OCI-LY7 (cell line): ENCODE data around the gene CAPN14. TPM values are rescaled to one million over a fixed set of nuclear protein-coding genes. Genes with fewer than 3 reads are reported as not detected.

Experiments
- Bru-seq: library from RNA; stranded (reverse); fragments of 400-500 nt; gene quantifications from one replicate; lab custom pipeline; 2021; lab: Mats Ljungman, UMichigan
- BruChase-seq, 2 experiments: library from RNA; stranded (reverse); fragments of 400-500 nt; gene quantifications; one replicate each; lab custom pipeline; 2021; lab: Mats Ljungman, UMichigan
- BruUV-seq: library from RNA; stranded (reverse); fragments of 400-500 nt; replicated peaks from 2 replicates; lab custom pipeline; 2021; lab: Mats Ljungman, UMichigan
- CTCF ChIA-PET: fragments of 300-600 bp; sonication (Branson Sonifier 250); formaldehyde crosslinking; loops from one replicate; lab custom pipeline; 2022; ENCODE audit warnings: antibody characterized with exemption; ENCODE audit not compliant: unreplicated experiment; lab: Charles Lee
- POLR2A ChIA-PET: fragments of 300-600 bp; sonication (Branson Sonifier 250); formaldehyde crosslinking; loops from one replicate; lab custom pipeline; 2022; ENCODE audit warnings: antibody characterized with exemption; lab: Charles Lee
- DNase-seq: peaks from one replicate; pipeline ENCODE4 v3.0.0-alpha.2; 2015; ENCODE audit warnings: low spot score
- H2AFZ ChIP-seq: fragments of 200-600 bp; sonication (generic), shearing (Covaris generic); 2 replicates; pipeline ENCODE4 v1.6.1; 2014; ENCODE audit warnings: mild to moderate bottlenecking, antibody characterized with exemption, low read length, moderate library complexity
- H3K27ac ChIP-seq: fragments of 200-600 bp; sonication (generic); 2 replicates; pipeline ENCODE4 v1.5.1; 2014; ENCODE audit warnings: mixed run types, low read depth, mild to moderate bottlenecking, moderate library complexity, low read length, inconsistent platforms; ENCODE audit not compliant: poor library complexity, severe bottlenecking
- H3K36me3 ChIP-seq: fragments of 200-600 bp; sonication (generic); 2 replicates; pipeline ENCODE4 v1.6.1; 2014; ENCODE audit warnings: mild to moderate bottlenecking, antibody characterized with exemption, low read length, moderate library complexity, mixed read lengths; ENCODE audit not compliant: insufficient read depth
- H3K4me1 ChIP-seq: fragments of 200-600 bp; sonication (generic); 2 replicates; pipeline ENCODE4 v1.5.1; 2014; ENCODE audit warnings: mild to moderate bottlenecking, low read length; ENCODE audit not compliant: insufficient read depth, poor library complexity, severe bottlenecking
- H3K4me2 ChIP-seq: fragments of 200-600 bp; sonication (generic); 2 replicates; pipeline ENCODE4 v1.6.1; 2014; ENCODE audit warnings: mild to moderate bottlenecking, low read length
- H3K4me3 ChIP-seq: fragments of 200-600 bp; sonication (generic); 2 replicates; pipeline ENCODE4 v1.5.1; 2014; ENCODE audit warnings: mild to moderate bottlenecking, low read depth, low read length; ENCODE audit not compliant: poor library complexity, severe bottlenecking
- H3K79me2 ChIP-seq: fragments of 200-600 bp; sonication (generic); 2 replicates; pipeline ENCODE4 v1.6.1; 2016; ENCODE audit warnings: low read depth, mild to moderate bottlenecking, low read length, moderate library complexity, mixed read lengths; ENCODE audit not compliant: insufficient read depth
- H3K9me2 ChIP-seq: fragments of 200-600 bp; sonication (generic); 2 replicates; pipeline ENCODE4 v1.6.1; 2016; ENCODE audit warnings: mild to moderate bottlenecking, low read length, mixed read lengths; ENCODE audit not compliant: insufficient read depth
- H3K9me3 ChIP-seq: fragments of 200-600 bp; sonication (generic); 2 replicates; pipeline ENCODE4 v1.6.1; 2014; ENCODE audit warnings: mild to moderate bottlenecking, mixed run types, low read length, mixed read lengths
- H4K20me1 ChIP-seq: fragments of 200-600 bp; sonication (generic); 2 replicates; pipeline ENCODE4 v1.6.1; 2014; ENCODE audit warnings: mild to moderate bottlenecking, antibody characterized with exemption, low read length, moderate library complexity, mixed read lengths; ENCODE audit not compliant: insufficient read depth
- CTCF ChIP-seq: fragments of 200-600 bp; sonication (generic); conservative IDR thresholded peaks from 2 replicates; pipeline ENCODE4 v1.5.1; 2014; ENCODE audit warnings: mild to moderate bottlenecking, antibody characterized with exemption, low read length, moderate library complexity, mixed read lengths
- EZH2phosphoT487 ChIP-seq: fragments of 200-600 bp; sonication (generic); IDR thresholded peaks from 2 replicates; pipeline ENCODE4 v1.6.1; 2018; ENCODE audit warnings: low read depth, borderline replicate concordance, mild to moderate bottlenecking, mixed run types, antibody characterized with exemption, low read length, moderate library complexity, mixed read lengths
- intact Hi-C: fragments of 100-400 bp; cut with micrococcal nuclease; formaldehyde crosslinking; loops from one replicate; pipeline ENCODE4 v1.10.0; 2022; ENCODE audit not compliant: unreplicated experiment
- long read RNA-seq: library from polyadenylated mRNA; stranded (forward); transcript quantifications from one replicate; pipeline ENCODE4 v2.0.0, GENCODE V29; 2022
- total RNA-seq, 2 experiments: library from RNA; depleted of rRNA in 1 of 2; stranded (reverse); fragments of >200 nt in 1 of 2; shearing (Covaris generic) in 1 of 2; gene quantifications; 2 replicates each; pipeline ENCODE4 v1.2.3, GENCODE V29; 2014 to 2022

The CAPN14 gene
- 1.4 and 1.7 TPM in 2 replicates for total RNA-seq (2014; rRNA removed; shearing (Covaris generic))
- total RNA-seq (2022) = 2.7 and 4.0 TPM in 2 replicates
- Bru-seq, nascent RNA = percentile 46 among the genes with signal in this experiment
- BruChase-seq, experiment 1, labeled RNA remaining after a 6-hour chase = percentile 43 among the genes with signal in this experiment
- BruChase-seq, experiment 2, labeled RNA remaining after a 2-hour chase = percentile 44 among the genes with signal in this experiment
- long read RNA-seq, partial matches to known transcripts = 2 of 8 reads
- long read RNA-seq, other reads (novel, unspliced or antisense) = 6 of 8 reads

- H3K4me2 ChIP-seq = peak within 1 kb of the TSS; percentile 80
- no peak within 1 kb of the TSS for H3K27ac ChIP-seq
- no peaks in the 10 kb centered on the region for H4K20me1 ChIP-seq
- intact Hi-C loops = no loop called here
- no peaks in the 10 kb centered on the region for H3K79me2 ChIP-seq
- H3K4me3 ChIP-seq = no peak within 1 kb of the TSS
- no peaks in the 10 kb centered on the region for H3K9me3 ChIP-seq
- peaks cover 88% of the 10 kb centered on the region for H3K4me1 ChIP-seq
- no peaks in the 10 kb centered on the region for H3K36me3 ChIP-seq
- H3K9me2 ChIP-seq = no peaks in the 10 kb centered on the region
- no TSS peak for BruUV-seq
- TF ChIP-seq EZH2phosphoT487 (no peak), CTCF (no peak)
- H2AFZ ChIP-seq = no peak within 1 kb of the TSS
- POLR2A ChIA-PET = interaction anchor here (0.9 to 2.3 kb wide), 6 partner anchors 10 to 55 kb away, joined by 3 to 4 read pairs (median 4); partner anchors contain the start of gene EHD3
- CTCF ChIA-PET = no interaction called here
- no peak for DNase-seq
These were observed at the start of gene CAPN14 for GRCh38 chr2:31217465-31218200. Gene CAPN14 (minus strand): TSS chr2:31217515. CDS start chr2:31205447, 12,068 bp downstream.

GRCh38 chr2:31266804-31267203 is 49.5 kb upstream of the CAPN14 start:
- BruUV-seq = no TSS peak
- no peak overlapping the region for H2AFZ ChIP-seq
- H3K79me2 ChIP-seq = no peaks in the 10 kb centered on the region
- H3K9me2 ChIP-seq = no peaks in the 10 kb centered on the region
- H3K4me3 ChIP-seq = no peak overlapping the region
- H3K36me3 ChIP-seq = no peaks in the 10 kb centered on the region
- H3K4me2 ChIP-seq = no peak overlapping the region
- POLR2A ChIA-PET = no interaction called here
- TF ChIP-seq EZH2phosphoT487 (no peak), CTCF (no peak)
- DNase-seq = no peak
- intact Hi-C loops = no loop called here
- CTCF ChIA-PET = interaction anchor here (1.3 kb wide), 1 partner anchor 10 kb away, joined by 3 read pairs; no protein-coding TSS in a partner anchor
- no peaks in the 10 kb centered on the region for H4K20me1 ChIP-seq
- H3K27ac ChIP-seq = no peak overlapping the region
- H3K4me1 ChIP-seq = peaks cover 19% of the 10 kb centered on the region
- H3K9me3 ChIP-seq = no peaks in the 10 kb centered on the region
